GM19438 (cell line): ENCODE data around the gene REX1BD.
A peak's percentile ranks its signal among the peaks of the same experiment; 100 is the strongest.

ENCODE experiments used
- ATAC-seq: cut with Tn5 transposase; IDR thresholded peaks from one replicate; pipeline ENCODE4 v1.9.1; 2021; ENCODE audit warnings: low read depth; ENCODE audit not compliant: unreplicated experiment

REX1BD gene

DNA sequence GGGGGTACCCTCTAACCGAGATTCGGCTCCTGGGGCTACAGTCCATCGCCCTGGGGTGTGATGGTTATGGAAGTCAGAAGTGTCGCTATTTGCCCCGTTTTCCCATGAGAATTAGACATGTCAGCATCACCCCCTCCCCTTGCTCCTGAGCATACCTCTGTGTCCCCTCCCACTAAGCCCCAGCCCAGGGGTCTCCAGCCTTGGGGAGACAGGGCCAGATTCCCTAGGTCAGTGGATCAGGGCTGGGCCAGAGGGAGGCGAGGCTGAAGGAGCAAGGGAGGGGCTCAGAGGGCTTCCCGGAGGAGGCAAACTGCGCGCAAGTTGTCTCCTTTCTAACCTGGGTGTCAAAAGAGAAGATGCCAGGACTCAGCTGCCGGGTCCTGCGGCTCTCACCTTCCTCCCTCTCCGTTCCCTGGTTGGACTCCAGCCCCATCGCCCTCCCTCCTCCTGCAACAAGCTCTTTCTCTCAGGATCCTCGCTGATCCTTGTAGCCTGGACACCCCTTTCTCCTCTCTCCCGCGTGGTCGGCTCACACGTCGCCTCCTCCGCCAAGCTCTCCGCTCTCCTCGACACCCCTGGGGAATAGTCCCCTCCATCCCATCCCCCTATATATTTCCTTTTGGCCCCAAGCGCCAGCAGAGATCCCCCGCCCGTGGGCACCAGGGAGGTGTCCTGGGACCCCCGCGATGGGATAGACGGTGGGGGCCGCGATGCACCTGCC is 23.6 kb downstream of the REX1BD start:
- no peak for ATAC-seq

DNA sequence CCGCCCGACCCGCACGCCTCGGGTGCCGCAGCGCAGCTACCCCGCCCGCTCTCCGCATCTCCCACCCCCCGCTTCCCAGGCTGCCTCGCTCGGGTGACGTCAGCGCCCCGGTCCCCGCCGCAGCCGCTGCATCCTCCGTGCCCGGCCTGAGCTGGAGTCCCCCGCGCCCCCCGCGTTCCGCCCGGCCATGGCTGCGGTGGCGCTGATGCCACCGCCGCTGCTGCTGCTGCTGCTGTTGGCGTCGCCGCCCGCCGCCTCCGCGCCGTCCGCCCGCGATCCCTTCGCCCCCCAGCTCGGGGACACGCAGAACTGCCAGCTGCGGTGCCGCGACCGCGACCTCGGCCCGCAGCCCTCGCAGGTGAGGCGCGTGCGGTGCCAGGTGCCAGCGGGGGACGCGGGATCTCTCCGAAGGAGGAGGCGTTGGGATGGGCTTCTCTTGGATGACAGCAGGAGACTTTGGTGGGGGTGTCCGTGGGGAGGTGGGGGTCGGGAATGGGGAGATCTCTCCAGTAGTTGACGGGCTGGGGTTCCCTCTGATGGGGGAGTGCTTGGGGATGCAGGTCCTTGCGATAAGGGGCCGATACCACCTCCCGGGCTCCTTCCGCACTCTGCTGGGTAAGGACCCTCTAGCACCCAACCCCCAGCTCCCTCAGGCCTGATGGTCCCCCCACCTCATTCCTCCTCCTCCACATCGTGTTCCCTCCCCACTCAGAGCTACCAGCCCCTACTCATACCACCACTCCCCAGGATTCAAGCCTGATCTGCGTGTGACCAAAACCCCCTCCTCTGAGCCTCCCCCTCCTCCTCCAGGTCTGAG is 24.4 kb downstream of the REX1BD start, which contains the start of gene TMEM59L:
Gene TMEM59L, plus strand, starts transcription at position 99 of the 817 bp plus-strand sequence. Its CDS starts 89 bp downstream, at position 188.
- ATAC-seq: no peak

- ATAC-seq: no peak
Observed at GRCh38 chr19:18613589-18614234, 25.1 kb downstream of the REX1BD start.

DNA sequence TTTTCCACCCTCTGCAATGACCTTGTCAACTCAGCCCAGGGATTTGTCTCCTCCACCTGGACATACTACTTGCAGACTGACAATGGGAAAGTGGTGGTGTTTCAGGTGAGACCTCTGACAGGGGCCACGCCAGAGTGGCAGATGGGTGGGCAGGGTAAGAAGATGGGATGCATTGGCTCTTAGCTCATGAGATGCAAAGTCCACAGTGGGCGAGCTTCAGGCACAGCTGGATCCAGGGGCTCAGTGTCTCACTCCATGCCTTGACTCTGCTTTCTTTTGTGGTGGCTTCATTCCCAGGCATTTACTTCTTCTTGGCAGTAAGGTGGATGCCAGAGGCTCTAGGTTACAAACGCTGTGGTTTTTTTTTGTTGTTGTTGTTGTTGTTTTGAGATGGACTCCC is 27.4 kb downstream of the REX1BD start:
- no peak for ATAC-seq

GRCh38 chr19:18617562-18617961 is 29.0 kb downstream of the REX1BD start:
- ATAC-seq: no peak

DNA sequence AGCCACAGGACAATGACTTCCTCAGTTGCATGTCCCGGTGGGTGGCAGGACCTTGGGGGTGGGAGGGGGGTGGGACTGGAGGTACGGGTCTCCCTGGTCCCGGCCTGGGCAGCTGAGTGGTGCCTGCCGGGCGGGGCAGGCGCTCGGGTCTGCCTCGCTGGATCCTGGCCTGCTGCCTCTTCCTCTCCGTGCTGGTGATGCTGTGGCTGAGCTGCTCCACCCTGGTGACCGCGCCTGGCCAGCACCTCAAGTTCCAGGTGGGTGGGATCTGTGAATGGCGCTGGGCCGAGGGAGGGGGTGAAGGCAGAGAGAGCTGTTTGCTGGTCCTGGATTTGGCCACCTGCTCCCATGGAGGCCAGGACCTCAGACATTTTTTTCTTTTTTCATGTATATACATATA is 29.6 kb downstream of the REX1BD start:
- ATAC-seq: no peak

- no peak for ATAC-seq
Observed at GRCh38 chr19:18620311-18620710, 31.7 kb downstream of the REX1BD start.

DNA sequence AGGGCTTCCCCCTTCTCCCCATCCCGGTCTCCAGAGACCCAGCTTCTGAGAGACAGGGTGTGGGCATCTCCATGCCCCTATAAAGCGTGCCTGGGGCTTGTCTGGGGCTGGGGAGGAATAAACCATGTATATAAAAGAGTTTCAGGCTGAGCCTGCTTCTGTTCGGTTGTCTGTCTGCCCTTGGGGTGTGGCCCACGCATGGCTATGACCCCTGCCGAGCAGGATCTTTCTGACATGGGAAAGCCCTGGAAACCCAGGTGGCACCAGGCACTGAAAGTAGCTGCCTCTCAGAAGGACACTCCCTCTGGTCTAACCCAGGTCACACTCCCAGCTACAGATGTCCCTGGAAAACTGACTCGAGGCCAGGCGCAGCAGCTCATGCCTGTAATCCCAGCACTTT is 32.3 kb downstream of the REX1BD start:
- ATAC-seq: no peak

DNA sequence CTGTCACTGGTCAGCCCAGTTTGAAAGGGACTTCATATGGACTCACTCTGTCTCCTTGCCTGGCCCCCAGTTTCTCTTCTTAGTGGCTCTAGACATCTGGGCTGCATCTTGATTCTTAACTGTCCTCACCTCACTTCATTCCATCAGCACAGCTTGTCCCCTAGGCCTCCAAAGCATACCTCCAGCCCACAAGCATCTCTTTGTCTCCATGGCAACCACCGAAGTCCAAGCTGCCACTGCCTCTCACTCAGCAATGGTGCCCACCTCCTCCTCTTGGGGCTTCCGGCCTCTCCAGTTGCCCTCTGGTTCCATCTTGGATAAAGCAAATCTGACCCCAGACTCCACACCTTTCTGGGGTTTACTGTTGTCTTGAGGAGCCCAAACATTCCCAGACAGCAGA is 38.3 kb downstream of the REX1BD start:
- ATAC-seq: no peak

DNA sequence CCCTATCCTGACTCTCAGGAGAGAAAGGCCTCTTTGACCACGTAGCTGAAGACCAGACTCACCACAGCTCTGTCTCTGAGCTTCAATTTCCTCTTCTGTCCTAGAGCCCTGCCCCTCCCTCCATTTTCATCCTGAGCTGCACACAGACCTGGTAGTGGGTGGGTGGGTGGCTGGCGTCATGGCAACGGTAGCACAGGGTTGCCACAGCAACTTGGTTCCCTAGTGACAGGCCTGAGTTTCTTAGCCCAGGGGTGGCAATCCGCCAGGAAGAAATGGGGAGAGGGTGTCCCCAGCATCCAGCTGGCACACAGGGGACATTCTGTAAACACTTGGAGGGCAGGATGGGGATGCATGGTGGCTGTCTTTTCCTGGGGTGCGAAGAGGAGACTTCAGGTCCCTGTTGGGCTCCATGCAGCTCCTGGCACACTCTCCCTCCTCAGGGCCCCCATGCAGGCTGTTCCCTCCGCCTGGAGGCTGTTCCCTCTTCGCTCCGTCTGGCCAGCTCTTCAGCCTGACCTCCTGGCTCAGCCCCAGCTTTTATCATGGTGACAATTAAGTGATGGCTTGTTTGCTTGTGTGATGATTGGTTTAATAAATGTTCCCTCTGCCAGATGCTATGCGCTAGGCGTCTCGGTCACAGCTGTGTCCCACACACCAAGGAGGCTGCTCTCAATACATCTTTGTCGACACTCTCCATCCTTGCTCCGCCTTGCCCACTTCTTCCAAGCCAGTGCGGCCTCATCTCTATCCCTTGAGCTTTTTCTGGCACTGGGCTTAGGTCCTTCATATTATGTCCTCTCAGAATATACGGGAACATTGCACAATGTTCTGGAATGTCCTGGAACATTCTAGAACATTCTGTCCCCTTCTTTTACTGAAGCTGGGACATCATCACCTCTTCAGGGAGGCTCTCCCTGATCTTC is 40.8 kb downstream of the REX1BD start:
- ATAC-seq: no peak

GRCh38 chr19:18633321-18633720 is 44.7 kb downstream of the REX1BD start:
- ATAC-seq: no peak

GRCh38 chr19:18634612-18635297 is 46.2 kb downstream of the REX1BD start:
- no peak for ATAC-seq

- ATAC-seq: no peak
Observed at GRCh38 chr19:18635831-18636182, 47.2 kb downstream of the REX1BD start.

GRCh38 chr19:18636183-18636968 is 47.8 kb downstream of the REX1BD start:
- ATAC-seq: peak; percentile 86

DNA sequence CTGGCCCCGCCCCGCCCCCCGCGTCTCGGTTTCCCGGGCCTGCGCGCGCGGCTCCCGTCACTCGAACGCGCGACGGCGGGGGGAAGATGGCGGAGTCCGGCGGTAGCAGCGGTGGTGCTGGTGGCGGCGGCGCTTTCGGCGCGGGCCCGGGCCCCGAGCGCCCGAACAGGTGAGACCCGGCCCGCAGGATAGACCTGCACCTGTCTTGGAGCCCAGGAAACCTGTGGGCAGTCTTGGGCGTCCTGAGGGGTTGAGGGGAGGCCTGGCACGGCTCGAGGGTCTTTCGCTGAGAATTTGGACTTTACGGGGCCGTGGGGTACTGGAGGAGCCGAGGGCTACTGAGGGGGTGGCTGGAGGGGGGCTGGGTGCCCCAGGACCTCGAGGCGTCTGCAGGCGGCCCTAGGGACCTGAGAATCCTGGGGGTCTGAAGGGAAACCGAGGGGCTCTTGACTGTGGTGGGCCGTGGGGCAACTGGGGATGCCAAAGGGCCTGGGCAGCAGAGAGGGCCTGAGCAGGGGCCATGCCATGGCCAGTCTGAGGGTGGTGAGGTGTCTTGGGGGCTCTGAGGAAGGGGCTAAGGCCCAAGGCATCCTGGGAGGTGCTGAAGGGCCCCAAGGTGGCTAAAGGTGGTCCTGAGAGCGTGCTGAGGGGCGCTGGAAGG is 48.5 kb downstream of the REX1BD start, which contains the start of gene KLHL26:
Gene KLHL26, plus strand, starts transcription at position 60 of the 661 bp plus-strand sequence. Its CDS starts 27 bp downstream, at position 87.
- no peak for ATAC-seq

DNA sequence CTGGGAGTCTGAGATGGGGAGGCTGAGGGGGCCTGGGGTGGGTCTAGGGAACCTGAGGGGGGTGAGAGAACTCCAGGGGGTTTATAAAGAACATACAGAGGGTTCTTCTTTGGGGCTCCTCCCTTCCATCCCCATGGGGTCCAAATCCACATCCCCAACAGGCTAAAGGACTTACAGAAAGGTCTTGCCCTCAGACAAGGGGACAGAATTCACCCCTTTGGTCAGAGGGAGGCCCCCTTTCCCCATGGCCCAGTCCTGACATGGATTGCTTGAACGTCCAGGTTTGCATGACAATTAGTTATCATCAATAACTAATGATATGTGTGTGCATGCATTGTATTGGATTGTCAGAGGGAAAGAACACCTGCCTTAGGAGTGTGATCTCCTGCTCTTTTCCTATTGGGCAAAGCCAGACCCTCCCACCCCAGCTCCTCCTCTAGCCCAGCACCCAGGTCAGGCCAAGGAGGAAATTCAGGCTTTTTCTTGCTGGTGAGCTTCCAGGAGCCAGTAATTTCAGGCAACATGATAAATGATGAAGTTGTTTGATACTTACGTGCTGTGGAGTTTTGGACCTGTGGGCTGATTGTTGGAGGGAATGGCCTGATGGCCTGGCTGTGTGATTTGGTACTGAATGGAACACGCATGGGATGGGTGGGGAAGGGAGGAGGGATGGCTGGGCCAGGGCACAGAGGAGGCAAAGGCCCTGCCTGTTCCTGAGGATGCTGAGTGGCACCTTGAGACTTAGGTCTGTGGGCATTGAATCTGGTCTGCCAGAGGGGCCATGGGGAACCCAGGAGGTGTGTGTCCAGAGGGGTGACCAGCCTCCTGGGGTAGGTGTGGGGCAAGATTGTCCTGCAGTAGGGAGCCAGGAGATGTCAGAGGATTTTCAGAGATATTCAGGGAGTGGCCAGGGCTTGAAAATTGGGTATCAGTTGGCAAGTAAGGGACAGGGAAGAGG is 49.4 kb downstream of the REX1BD start:
- ATAC-seq: no peak

GRCh38 chr19:18639706-18640243 is 51.2 kb downstream of the REX1BD start:
- ATAC-seq: no peak
